K562 (cell line): ENCODE data around the gene PPM1F.

Source experiments
- GTF3C2 ChIP-seq: IDR thresholded peaks from 3 replicates; pipeline ENCODE4 v1.6.1; 2011; ENCODE audit warnings: borderline replicate concordance, mild to moderate bottlenecking, moderate library complexity; ENCODE audit not compliant: insufficient read length; ENCODE audit errors: extremely low read depth
- USF2 ChIP-seq: sonication (generic); formaldehyde crosslinking; IDR thresholded peaks from 2 replicates; pipeline ENCODE4 v1.5.0; 2020; ENCODE audit warnings: missing genetic modification reagents

GRCh38 chr22:21980547-21980946 is 27.9 kb upstream of the PPM1F start:
- TF ChIP-seq USF2: no peak
- TF ChIP-seq GTF3C2: no peak
